Measurements from ENCODE around the gene ATRNL1.
"Not testable (repeated sequence)": the region's sequence is repeated elsewhere in the genome, so short reads cannot be mapped to it uniquely, and the experiment has no call there.

Gene ATRNL1

DNA sequence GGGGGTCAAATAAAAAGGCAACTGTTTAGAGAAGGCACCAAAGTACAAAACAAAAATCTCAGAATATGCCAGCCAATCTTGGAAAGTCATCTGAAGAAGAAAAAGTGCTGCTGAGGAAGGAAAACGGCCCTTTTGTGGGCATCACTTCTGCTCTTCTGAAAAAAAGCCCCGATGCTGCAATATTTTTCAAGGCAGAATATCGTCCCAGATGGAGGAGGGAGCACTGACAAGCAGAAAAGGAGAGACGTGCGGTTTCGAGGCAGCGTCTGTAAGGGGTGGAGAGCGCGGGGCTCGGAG is 959 bp upstream of the ATRNL1 start:
- no peak for DNase-seq

DNA sequence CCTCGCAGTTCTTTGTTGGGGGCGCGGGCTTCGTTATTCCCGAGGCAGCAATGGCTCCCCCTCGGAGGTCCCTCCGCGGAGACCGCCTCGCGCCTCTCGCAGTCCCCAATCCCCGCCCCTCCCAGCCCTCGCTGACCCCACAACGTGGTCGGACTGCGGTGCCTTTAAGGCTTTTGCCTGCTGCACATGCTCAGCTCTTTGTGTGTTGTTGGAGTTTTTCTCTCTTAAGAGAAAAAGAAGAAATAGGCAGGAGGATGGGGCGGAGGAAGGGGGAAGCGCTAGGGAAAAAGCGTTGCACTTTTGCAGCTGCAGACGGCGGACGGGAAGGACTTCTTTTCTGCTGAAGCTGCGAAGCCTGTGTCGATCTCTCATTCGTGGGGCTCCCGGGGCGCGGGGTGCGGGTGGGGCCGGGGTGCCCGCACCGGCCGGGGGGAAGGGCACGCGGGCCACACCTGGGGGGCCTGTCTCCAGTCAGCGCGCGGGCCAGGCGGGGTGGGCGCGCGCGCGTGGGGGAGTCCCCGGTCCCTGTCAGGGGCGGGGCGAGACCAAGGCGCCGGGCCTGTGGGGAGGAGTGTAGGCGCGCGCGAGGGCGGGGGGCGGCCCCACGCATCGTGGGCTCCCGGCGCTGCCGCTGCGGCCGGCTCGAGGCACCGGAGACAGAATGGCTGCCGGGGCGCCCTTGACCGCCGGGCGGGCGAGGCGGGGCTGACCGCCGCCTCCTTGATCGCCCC is 445 bp upstream of the ATRNL1 start:
- peak; percentile 34 for DNase-seq

DNA sequence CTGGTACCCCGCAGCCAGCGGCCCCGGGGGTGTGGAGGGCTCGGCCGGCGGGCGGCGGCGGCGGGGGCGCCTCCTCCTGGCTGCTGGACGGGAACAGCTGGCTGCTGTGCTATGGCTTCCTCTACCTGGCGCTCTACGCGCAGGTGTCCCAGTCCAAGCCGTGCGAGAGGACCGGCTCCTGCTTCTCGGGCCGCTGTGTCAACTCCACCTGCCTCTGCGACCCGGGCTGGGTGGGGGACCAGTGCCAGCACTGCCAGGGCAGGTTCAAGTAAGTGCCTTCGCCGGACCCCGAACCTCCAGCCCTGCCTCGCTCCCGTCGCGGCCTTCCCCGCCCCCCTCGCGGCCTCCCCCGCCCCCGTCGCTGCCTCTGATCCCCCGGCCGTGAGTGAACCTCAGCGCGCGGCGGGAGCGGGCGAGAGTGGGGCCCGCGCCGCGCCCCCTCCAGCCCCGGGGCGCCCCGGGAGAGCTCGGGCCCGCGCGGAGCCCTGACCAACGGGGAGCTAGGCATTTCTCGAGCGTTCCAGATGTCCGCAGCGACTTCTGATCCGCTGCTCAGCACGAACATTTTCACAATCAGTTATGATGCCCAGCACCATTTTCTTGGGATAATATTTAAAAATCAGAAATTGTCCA is 727 bp downstream of the ATRNL1 start:
- DNase-seq: no peak

DNA sequence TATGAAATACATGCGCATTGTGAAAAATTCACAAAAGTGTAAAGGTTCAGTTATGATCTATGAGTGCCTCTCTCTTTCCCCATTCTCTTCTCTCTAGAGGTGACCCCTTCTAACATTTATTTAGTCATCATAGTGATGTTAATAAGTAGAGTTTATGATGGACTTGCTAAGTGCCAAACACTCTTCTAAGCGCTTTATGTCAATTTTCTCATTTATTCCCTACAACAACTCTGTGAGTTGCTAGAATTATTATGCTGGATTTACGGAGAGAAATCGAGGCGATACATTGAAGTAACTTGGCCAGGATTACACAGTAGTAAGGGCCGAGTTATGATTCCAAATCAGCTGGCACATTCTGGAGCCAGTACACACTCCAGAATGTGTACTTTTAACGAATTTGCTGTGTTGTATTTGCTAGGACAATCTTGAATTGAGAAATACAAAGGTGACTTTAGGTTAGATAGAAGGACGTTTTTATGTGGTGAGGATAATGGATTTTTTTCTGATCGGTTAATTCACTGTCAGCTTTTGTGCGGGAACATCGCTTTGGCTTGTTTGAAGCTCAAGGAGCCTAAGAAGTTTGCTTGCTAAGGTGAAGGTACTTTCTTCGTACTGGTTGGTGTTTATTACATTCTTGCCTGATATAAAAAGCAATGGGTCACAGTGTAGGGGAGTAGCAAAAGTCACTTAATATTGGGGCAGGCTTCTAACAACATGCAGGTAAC is 1.4 kb downstream of the ATRNL1 start:
- DNase-seq: no peak

DNA sequence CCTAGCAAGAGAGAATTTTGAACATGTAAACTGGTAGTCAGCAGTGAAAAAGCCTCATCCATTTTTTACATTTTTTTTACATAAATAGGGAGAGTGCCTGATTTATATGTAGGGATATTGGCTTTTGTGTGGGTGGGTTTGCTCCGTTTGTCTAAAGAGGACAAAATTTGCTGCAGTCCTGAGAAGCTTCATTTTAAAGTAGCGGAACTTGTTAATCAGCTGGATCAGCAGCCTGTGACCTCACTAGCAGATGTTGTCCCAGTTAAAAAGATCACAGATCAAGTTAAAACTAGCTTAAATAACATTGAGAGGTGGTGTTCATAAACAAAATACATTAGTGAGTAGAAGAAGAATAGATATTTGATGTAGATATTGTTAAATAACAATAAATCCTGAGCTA is 2.6 kb downstream of the ATRNL1 start:
- DNase-seq: no peak

DNA sequence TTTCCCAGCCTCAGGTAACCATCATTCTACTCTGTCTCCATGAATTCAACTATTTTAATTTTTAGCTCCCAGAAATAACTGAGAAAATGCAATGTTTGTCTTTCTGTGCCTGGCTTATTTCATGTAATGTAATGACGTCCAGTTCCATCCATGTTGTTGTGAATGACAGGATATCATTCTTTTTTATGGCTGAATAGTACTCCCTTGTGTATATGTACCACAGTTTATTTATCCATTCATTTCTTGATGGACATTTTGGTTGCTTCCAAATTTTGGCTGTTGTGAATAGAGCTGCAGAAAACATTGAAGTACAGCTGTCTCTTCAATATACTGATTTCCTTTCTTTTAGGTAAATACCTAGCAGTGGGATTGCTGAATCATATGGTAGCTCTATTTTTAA is 10.5 kb downstream of the ATRNL1 start:
- no peak for DNase-seq

DNA sequence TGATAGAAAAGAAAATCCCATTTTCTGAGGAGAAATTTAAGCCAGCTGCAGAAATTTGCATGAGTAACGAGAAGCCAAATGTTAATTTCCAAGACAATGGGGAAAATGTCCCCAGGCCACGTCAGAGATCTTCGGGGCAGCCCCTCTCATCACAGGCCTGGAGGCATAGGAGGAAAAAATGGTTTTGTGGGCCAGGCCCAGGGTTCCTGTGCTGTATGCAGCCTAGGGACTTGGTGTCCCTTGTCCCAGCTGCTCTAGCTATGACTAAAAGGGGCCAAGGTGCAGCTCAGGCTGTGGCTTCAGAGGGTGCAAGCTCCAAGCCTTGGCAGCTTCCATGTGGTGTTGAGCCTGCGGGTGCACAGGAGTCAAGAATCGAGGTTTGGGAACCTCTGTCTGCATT is 12.2 kb downstream of the ATRNL1 start:
- not testable (repeated sequence) for DNase-seq

DNA sequence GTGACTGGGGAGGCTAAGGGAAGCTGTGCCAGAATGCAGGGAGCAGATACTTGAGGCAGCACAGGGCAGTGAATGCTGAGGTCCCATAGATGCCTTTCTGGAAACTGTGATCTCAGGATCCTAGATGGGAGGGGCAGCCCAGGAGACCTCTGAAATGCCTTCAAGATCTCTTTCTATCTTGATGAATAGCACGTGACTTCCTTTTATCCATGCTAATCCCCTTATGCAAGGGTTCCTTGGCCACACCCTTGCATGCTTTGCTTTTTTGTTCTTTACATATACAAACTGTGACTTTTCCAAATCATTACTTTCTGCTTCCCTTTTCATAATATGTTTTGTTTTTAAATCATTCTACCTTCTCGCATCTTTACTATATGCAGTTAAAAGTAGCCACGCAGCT is 14.7 kb downstream of the ATRNL1 start:
- no peak for DNase-seq

DNA sequence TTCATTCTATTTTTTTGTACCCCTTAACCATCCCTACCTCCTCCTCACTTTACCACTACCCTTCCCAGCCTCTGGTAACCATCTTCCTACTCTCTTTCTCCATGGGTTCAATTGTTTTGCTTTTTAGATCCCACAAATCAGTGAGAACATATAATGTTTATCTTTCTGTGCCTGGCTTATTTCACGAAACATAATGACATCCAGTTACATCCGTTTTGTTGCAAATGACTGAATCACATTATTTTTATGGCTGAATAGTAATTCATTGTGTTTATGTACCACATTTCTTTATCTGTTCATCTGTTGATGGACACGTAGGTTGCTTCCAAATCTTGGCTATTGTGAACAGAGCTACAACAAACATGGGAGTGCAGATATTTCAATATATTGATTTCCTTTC is 24.1 kb downstream of the ATRNL1 start:
- no peak for DNase-seq

DNA sequence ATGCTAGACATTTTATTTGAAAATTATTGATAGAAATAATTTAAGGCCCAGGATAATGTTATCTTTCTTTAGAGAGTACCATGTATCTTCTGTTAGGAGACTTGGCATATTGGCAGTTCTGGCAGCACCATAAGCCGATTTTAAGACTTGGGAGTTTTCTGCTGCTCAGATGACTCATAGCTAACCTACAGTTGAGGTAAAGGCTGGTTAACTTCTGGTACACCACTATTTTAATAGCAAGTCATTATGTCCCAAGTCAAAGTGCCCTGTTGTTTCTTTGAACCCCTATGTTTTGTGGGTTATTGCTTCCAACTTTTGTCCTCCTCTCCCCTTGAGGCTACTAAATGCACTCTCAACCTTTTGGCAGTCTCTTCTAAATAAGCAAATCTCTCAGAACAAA is 25.2 kb downstream of the ATRNL1 start:
- no peak for DNase-seq

DNA sequence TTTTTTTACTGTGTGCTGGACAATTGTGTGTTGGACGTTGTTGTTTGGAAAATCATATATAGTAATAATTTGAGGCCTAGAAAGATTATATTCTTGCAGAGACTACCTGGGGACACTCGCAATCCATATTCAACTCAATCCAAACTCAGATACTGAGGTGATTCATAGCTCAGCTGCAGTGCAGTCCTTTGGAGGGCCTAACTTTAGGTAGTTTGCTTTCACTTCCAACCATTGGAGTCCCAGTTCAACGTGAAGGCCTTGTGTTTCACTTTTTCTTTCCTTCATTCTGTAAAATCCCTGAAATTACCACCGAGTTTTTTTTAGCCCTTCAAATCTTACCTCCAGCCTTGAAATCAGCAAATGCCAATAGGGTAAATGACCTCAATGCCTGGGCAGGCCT is 32.3 kb downstream of the ATRNL1 start:
- DNase-seq: no peak

DNA sequence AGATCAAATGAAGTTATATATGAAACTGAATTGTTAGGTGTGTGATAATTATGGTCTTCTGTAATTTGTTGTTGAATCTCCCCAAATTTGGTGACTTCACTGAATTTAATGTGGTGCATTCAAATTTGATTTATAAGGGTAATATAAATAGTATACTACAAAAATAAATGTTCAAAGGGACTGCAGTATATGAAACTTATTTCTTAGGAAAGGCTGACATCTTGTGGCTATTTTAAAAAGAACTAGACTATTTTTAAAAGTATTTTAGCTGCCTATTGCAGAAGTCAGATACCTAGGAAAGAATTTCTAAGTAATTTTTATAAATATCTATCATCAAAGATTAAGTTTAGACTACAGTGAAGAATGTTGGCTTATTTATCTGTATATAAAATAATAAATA is 36.6 kb downstream of the ATRNL1 start:
- no peak for DNase-seq

DNA sequence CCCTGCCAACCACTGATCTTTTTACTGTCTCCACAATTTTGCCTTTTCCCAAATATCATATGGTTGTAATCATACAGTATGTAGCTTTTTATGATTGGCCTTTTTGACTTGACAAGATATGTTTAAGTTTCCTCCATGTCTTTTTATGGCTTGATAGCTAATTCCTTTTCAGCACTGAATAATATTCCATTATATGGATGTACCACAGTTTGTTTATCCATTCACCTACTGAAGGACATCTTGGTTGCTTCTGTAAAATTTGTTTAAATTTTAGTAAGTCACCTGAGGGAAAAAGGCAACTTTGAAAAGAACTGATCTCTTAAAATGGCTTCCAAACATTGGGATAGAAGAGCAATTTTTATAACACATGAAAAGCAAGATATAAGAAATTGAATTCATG is 43.5 kb downstream of the ATRNL1 start:
- DNase-seq: no peak

DNA sequence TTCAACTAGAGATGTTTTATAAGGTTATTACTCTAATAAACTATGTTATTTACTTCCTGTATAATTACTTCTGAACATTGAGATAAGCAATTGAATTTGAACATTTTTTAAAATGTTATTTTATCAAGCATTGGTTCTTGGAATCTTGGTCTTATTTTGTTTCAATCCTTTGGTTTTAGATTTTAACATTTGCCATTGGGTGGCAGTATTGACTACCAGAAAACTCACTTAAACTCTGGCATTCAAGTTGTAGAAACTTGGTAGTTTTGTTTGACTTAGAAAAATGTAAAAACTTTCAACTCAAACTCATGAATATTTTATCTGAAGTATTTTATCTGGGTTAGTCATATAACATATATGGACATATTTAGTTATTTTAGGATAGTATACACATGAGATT is 48.1 kb downstream of the ATRNL1 start:
- DNase-seq: no peak

DNA sequence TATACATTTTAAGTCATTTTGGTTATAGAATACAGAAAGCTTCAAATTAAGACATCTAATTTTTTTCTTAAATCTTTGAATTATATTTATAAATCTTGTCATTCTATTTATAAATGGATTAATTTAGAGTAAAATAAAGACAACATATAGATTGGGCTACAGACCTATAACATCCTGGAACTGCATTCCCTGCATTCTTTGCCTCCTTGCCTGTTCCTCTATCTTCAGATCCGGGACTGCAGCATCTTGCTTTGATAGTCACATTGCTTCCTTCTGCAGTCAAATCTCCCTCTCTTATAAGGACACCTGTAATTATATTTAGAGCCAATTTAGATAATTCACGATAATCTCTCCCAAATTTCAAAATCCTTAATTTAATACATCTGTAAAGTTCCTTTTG is 64.2 kb downstream of the ATRNL1 start:
- no peak for DNase-seq

DNA sequence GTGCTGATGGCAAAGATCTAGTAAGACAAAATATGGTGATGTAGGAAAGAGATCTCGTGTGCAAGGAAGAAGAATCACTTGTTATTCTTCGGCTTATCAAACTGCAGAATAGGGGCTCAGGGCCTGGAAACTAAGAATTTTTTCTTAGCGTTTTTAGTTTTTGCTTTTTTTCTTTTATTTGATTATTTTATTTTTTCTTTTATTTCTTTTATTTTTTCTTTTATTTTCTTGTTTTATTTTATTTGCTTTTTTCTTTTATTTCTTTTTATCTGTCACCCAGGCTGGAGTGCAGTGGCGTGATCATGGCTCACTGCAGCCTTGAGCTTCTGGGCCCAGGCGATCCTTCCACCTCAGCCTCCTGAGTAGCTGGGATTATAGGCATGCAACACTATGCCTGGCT is 70.0 kb downstream of the ATRNL1 start:
- DNase-seq: no peak

DNA sequence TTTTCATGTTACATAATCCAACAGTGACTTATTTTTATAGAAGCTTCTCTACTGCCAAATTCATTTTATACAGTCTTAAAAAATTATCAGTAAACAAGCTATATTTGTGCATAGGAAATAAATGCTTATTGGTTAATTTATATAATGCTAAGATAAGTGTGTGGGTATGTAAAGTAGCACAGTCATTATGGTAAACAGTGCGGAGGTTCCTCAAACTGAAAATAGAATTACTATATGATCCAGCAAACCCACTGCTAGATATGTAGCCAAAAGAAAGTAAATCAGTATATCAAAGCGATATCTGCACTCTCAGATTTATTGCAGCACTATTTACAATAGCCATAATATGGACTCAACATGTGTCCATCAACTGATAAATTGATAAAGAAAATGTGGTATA is 71.1 kb downstream of the ATRNL1 start:
- no peak for DNase-seq

DNA sequence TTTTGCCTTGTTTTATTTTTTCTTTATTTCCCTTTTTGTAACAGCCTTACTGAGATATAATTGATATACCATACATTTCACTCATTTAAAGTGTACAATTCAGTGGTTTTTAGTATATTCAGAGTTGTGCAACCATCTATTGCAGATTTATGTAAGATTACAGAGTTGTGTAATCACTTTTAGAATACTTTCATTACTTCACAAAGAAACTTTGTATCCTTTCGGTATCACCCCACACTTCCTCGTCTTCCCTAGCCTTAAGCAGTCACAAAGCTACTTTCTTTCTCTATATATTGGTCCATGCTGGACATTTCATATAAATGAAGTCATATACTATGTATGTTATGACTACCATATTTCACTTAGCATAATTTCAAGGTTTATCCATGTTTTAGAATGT is 74.6 kb downstream of the ATRNL1 start:
- no peak for DNase-seq

DNA sequence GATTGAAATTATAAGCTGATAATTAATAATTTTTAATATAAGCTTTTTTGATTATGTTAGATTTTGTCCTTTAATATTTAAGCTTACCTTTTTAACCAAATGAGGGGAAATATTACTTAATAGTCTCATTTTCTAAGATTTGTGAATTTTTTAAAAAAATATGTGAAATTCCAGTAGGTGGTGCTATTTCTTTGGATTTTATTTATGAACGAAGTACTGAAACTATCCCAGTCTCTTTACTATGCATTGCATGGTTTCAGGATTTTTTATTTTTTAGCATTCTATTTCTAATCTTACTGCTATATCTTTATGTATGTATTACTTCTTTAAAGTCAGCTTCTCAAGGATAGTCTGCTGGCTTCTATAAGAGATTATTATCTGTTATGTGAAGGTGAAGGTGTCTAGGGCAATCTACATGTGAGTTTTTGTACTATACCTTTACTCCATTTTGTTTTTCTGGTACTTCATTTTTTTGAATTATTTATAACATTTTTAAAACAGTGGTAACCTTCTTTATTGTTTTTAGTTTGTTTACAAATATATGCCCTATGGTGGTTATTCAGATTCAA is 78.3 kb downstream of the ATRNL1 start:
- DNase-seq: no peak

DNA sequence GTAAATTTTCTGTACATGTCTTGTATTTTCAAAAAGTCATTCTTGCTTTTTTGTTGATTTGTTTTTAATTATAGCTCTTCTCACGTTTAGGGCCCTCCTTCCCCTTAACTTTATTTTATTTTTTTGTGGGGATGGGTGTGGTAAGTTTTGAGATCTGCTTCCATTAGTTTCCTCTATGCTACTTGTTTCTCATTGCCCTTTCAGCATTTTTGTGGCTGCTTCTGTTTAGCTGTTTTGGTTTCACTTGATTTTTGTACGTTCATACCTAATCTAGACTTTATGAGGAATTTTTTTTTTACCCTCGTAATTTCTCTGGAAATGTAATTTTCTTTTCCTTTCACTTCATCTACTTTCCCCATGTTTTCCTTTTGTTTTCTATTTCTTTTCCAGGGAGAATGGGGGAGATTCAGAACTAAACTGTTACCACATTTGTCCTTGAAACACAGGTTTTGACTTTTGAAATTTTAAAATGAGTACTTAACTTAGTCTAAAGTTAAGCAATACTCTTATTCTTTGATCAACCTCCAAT is 80.8 kb downstream of the ATRNL1 start:
- DNase-seq: no peak

DNA sequence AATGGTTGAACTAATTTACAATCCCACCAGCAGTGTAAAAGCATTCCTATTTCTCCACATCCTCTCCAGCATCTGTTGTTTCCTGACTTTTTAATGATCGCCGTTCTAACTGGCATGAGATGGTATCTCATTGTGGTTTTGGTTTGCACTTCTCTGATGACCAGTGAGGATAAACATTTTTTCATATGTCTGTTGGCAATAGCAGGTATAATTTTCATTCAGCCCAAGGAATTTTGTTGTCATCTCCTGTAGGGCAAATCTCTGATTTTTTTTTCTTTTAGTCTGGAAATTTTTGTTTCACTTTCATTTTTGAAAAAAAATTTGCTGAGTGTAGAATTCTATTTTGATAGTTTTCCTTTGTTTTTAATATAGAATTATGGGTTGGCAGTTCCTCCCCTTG is 114.1 kb downstream of the ATRNL1 start:
- not testable (repeated sequence) for DNase-seq

DNA sequence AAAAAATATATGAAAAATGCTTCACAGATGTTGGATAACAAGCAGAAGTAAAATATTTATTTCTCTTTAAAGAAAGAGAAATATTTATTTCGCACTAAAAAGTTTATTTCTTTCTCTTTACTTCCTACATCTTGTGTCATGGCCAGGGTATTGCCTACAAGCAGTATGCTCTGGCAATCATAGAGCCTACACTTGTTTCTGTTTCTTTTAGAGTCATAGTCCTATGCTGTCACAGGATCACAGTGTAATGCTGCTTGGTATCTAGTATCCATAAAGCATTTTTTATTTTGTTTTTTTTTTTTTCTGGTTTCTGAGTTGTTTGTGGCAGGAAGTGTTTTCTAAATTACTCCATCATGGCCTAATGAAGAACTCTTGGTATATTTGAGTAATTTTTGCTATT is 116.0 kb downstream of the ATRNL1 start:
- no peak for DNase-seq

DNA sequence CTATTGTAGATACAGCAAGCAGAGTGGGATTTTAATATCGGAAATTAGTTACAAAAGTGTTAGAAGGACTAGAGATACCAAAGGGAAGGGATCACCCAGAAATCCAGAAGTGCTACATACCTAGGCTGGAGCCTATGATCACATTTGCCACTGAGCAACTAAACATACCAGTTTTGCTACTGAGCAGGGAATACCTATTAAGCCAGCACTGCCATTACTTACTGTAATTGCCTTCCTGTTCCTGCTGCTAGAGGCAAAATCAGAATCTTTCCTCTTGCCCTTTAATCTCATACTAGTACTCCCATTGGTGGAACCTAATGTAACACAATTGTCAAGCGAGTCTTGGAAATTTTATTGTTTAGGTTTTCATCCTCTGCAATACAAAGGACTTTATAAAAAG is 121.7 kb downstream of the ATRNL1 start:
- DNase-seq: no peak

DNA sequence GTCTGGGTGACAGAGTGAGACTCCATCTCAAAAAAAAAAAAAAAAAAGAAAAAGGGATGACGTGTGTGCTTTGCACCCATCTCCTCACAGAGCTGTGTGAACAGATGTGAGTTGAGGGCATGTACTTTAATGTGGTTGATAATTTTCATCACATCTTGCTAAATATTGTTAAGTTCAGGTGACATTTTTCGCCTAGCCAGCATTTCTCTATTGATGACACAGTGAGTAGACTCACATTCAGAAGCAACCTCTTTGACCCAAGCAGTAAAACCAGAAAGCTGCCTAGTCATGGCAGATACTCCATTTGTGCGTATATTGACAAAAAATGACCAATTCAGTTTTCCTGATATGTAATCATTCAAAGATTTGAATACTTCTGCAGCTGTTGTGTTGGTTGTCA is 126.0 kb downstream of the ATRNL1 start:
- no peak for DNase-seq
